ENCODE results near the gene CASZ1.

- TF ChIP-seq CTCF (IDR thresholded peaks at IDR 0.05) = no peak
- TF ChIP-seq POLR2A (IDR thresholded peaks at IDR 0.05) = no peak
- no peak for TF ChIP-seq POLR2AphosphoS5 (IDR thresholded peaks at IDR 0.05)
These were observed 198.1 kb downstream of the CASZ1 start for GRCh38 chr1:10598389-10598702.
